ENCODE data around the gene JAKMIP2.

DNA sequence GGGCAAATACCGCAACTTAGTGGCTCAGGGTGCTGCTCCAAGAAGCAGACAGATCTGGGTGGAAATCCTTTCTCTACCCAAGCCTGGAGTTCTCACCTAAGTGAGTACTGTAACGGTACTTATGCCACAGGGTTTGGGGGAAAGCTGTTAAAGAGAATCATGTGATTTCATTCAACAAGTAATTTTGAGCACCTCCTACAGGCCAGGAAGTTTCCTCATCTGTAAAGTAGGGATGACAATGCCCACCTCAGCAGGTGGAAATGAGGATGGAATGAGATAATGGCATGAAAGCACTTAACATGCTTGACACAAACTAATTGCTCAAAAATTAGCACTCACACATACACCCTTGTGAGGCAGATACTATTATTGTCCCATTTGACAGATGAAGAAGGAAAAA, 114.1 kb downstream of the JAKMIP2 start:
- no peak for TF ChIP-seq POLR2A (IDR thresholded peaks at IDR 0.05; ENCODE audit: low read length)
- no peak for TF ChIP-seq GATA1 (IDR thresholded peaks at IDR 0.05; ENCODE audit: low read depth, low read length)
